ENCODE data around the gene CHP1. TPM values are rescaled to one million over a fixed set of nuclear protein-coding genes. Genes with fewer than 3 reads are reported as not detected.

Gene CHP1
- total RNA-seq, 2 donors from 2014 or later: 85.0 to 86.1 TPM

DNA sequence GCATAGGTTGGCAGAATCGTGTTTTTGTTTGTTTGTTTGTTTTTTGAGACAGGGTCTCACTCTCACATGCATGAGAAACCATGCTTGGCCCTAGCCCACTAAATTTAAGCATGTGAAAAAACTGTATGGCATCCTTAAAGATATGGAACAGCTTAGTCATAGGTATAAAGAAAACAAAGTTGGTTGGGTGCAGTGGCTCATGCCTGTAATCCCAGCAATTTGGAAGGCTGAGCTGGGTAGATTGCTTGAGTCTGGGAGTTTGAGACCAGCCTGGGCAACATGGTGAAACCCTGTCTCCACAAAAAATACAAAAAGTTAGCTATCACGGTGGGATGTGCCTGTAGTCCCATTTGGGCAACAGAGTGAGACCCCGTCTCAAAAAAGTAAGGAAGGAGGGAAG, 25.8 kb upstream of the CHP1 start:
- no peaks in the 10 kb centered on the region for H3K4me1 Mint-ChIP-seq
- DNase-seq: no peak
- H3K36me3 Mint-ChIP-seq (ENCODE audit: low read depth): no peaks in the 10 kb centered on the region
- no peak overlapping the region for H3K9ac ChIP-seq (ENCODE audit: extremely low read depth, low read length, poor library complexity, severe bottlenecking)
- no peak for TF ChIP-seq CTCF (conservative IDR thresholded peaks at IDR 0.05)
- no peak overlapping the region for H3K4me3 ChIP-seq (ENCODE audit: low read length)
- WGBS, 2 experiments (ENCODE audit: insufficient coverage in 1 of 2, insufficient read length in 1 of 2): 88 to 100% methylated on average over 3 of the region's 3 CpGs
- no peaks in the 10 kb centered on the region for H3K9me3 ChIP-seq (ENCODE audit: control insufficient read depth, low read length)
- no peaks in the 10 kb centered on the region for H3K27me3 ChIP-seq (ENCODE audit: control insufficient read depth, insufficient read depth, low read length, poor library complexity, severe bottlenecking)
- no peaks in the 10 kb centered on the region for H3K4me1 ChIP-seq (ENCODE audit: control insufficient read depth, insufficient read depth, low read length)
- H3K27me3 Mint-ChIP-seq (ENCODE audit: insufficient read depth): no peaks in the 10 kb centered on the region
- H3K27ac ChIP-seq (ENCODE audit: low read depth, low read length): no peak overlapping the region
- H3K9me3 Mint-ChIP-seq: no peaks in the 10 kb centered on the region
- H3K36me3 ChIP-seq (ENCODE audit: control insufficient read depth, insufficient read depth, low read length): no peaks in the 10 kb centered on the region
- H3K27ac Mint-ChIP-seq: no peak overlapping the region
- no peak overlapping the region for H3K4me3 Mint-ChIP-seq

GRCh38 chr15:41207687-41208448, 23.2 kb upstream of the CHP1 start:
- H3K4me3 ChIP-seq (ENCODE audit: low read length): no peak overlapping the region
- no peak overlapping the region for H3K27ac ChIP-seq (ENCODE audit: low read depth, low read length)
- Mint-ChIP-seq H3K9me3 (no peaks in the 10 kb centered on the region), H3K27me3 (ENCODE audit: insufficient read depth) (no peaks in the 10 kb centered on the region), H3K4me1 (no peaks in the 10 kb centered on the region), H3K4me3 (no peak overlapping the region), H3K36me3 (ENCODE audit: low read depth) (no peaks in the 10 kb centered on the region), H3K27ac (no peak overlapping the region)
- WGBS, 2 experiments (ENCODE audit: insufficient coverage in 1 of 2, insufficient read length in 1 of 2): 94 to 98% methylated on average over 5 of the region's 5 CpGs
- no peaks in the 10 kb centered on the region for H3K4me1 ChIP-seq (ENCODE audit: control insufficient read depth, insufficient read depth, low read length)
- H3K36me3 ChIP-seq (ENCODE audit: control insufficient read depth, insufficient read depth, low read length): no peaks in the 10 kb centered on the region
- no peaks in the 10 kb centered on the region for H3K9me3 ChIP-seq (ENCODE audit: control insufficient read depth, low read length)
- no peak overlapping the region for H3K9ac ChIP-seq (ENCODE audit: extremely low read depth, low read length, poor library complexity, severe bottlenecking)
- no peaks in the 10 kb centered on the region for H3K27me3 ChIP-seq (ENCODE audit: control insufficient read depth, insufficient read depth, low read length, poor library complexity, severe bottlenecking)
- no peak for DNase-seq
- no peak for TF ChIP-seq CTCF (conservative IDR thresholded peaks at IDR 0.05)

- no peaks in the 10 kb centered on the region for H3K36me3 Mint-ChIP-seq (ENCODE audit: low read depth)
Measured at GRCh38 chr15:41215708-41216107, 15.4 kb upstream of the CHP1 start.

More at GRCh38 chr15:41215708-41216107, 15.4 kb upstream of the CHP1 start:
- no peak overlapping the region for H3K27ac ChIP-seq (ENCODE audit: low read depth, low read length)
- no peak for TF ChIP-seq CTCF (conservative IDR thresholded peaks at IDR 0.05)
- no peak overlapping the region for H3K4me3 ChIP-seq (ENCODE audit: low read length)
- H3K9ac ChIP-seq (ENCODE audit: extremely low read depth, low read length, poor library complexity, severe bottlenecking): no peak overlapping the region
- no peaks in the 10 kb centered on the region for H3K36me3 ChIP-seq (ENCODE audit: control insufficient read depth, insufficient read depth, low read length)
- Mint-ChIP-seq H3K9me3 (peaks cover 2% of the 10 kb centered on the region), H3K27me3 (ENCODE audit: insufficient read depth) (peaks cover 2% of the 10 kb centered on the region), H3K4me3 (no peak overlapping the region), H3K4me1 (no peaks in the 10 kb centered on the region), H3K27ac (no peak overlapping the region)
- no peaks in the 10 kb centered on the region for H3K4me1 ChIP-seq (ENCODE audit: control insufficient read depth, insufficient read depth, low read length)
- 89 to 100% methylated on average over 2 of the region's 2 CpGs for WGBS, 2 experiments (ENCODE audit: insufficient coverage in 1 of 2, insufficient read length in 1 of 2)
- no peaks in the 10 kb centered on the region for H3K9me3 ChIP-seq (ENCODE audit: control insufficient read depth, low read length)
- H3K27me3 ChIP-seq (ENCODE audit: control insufficient read depth, insufficient read depth, low read length, poor library complexity, severe bottlenecking): no peaks in the 10 kb centered on the region
- no peak for DNase-seq

Measured in endodermal cell (in vitro differentiated cells).